ENCODE measurements around the gene ZNF407.

Gene ZNF407

DNA sequence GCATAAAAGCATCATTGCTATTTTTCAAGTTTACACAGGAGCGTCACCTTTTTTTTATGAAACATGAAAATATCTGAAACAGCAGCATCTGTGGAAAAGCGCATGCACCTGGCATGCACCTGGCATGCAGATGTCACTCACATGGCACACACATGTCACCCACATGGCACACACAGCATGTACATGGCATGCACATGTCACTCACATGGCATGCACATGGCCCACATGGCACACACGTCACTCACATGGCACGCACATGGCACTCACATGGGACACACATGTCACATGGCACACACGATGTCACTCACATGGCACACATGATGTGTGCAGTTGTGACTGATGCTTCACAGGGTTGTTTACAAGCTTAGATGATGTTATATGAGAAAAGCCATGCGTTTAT is 188.0 kb downstream of the ZNF407 start:
- H3K56ac ChIP-seq (ENCODE audit: low read length), result no peak overlapping the region
- H3K36me3 ChIP-seq (ENCODE audit: control insufficient read depth, insufficient read depth, low read length), result no peaks in the 10 kb centered on the region
- no peak overlapping the region for H2BK15ac ChIP-seq (replicated peaks; ENCODE audit: low read depth)
- no peak overlapping the region for H3K4me2 ChIP-seq (ENCODE audit: low read length)
- no peaks in the 10 kb centered on the region for H3K4me1 ChIP-seq (ENCODE audit: control insufficient read depth, low read depth, low read length)
- H3K23ac ChIP-seq (ENCODE audit: low read length), result no peak overlapping the region
- no peak overlapping the region for H2BK120ac ChIP-seq (ENCODE audit: low read depth, low read length)
- no peaks in the 10 kb centered on the region for H3K79me2 ChIP-seq (ENCODE audit: control insufficient read depth, insufficient read depth, low read length)
- no peak overlapping the region for H3K4ac ChIP-seq (ENCODE audit: low read depth, low read length)
- H2BK5ac ChIP-seq (ENCODE audit: low read length), result no peak overlapping the region
- H2AK5ac ChIP-seq (ENCODE audit: low read length), result no peak overlapping the region
- no CpG with 5 or more reads among the region's 6 CpGs for WGBS (ENCODE audit: extremely low coverage, insufficient coverage, low lambda C conversion rate)
- no peak overlapping the region for H3K27ac ChIP-seq (ENCODE audit: low read depth, low read length)
- H3K4me3 ChIP-seq (ENCODE audit: low read length), result no peak overlapping the region
- no peak overlapping the region for H3K18ac ChIP-seq (ENCODE audit: low read length)
- H4K5ac ChIP-seq (ENCODE audit: low read length), result no peak overlapping the region
- H3K9ac ChIP-seq (ENCODE audit: low read length), result no peak overlapping the region
- H3K79me1 ChIP-seq (ENCODE audit: low read length), result no peaks in the 10 kb centered on the region
- no peak for DNase-seq
- no peaks in the 10 kb centered on the region for H3K27me3 ChIP-seq (ENCODE audit: insufficient read depth, low read length, poor library complexity)
- H4K8ac ChIP-seq (ENCODE audit: low read depth, low read length), result no peak overlapping the region

DNA sequence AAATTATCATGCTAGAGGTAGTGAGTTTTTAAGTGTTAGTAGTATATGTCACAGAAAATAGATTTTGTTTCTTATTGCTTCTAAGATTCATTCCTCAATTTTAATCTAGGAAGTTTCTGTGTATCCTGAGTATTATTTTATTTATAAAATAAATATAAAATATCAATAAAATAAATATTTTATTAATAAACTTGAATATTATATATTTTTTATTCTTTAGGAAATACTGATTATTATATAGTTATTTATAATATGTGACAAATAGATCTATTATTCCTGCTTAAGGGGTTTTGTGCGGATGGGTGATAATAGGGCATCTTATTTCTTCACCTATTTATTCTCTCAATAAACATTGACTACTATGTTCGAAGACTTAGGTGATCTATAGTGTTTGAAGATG is 191.0 kb downstream of the ZNF407 start:
- WGBS (ENCODE audit: extremely low coverage, insufficient coverage, low lambda C conversion rate), result no CpG with 5 or more reads among the region's 2 CpGs
- Histone ChIP-seq H3K23ac (ENCODE audit: low read length) (no peak overlapping the region), H3K4me3 (ENCODE audit: low read length) (no peak overlapping the region), H3K79me1 (ENCODE audit: low read length) (no peaks in the 10 kb centered on the region), H3K27me3 (ENCODE audit: insufficient read depth, low read length, poor library complexity) (no peaks in the 10 kb centered on the region), H2BK15ac (replicated peaks; ENCODE audit: low read depth) (no peak overlapping the region), H3K56ac (ENCODE audit: low read length) (no peak overlapping the region), H3K4ac (ENCODE audit: low read depth, low read length) (no peak overlapping the region), H3K79me2 (ENCODE audit: control insufficient read depth, insufficient read depth, low read length) (no peaks in the 10 kb centered on the region), H3K9ac (ENCODE audit: low read length) (no peak overlapping the region), H2BK5ac (ENCODE audit: low read length) (no peak overlapping the region), H3K36me3 (ENCODE audit: control insufficient read depth, insufficient read depth, low read length) (no peaks in the 10 kb centered on the region), H3K4me1 (ENCODE audit: control insufficient read depth, low read depth, low read length) (no peaks in the 10 kb centered on the region), H3K27ac (ENCODE audit: low read depth, low read length) (no peak overlapping the region), H3K18ac (ENCODE audit: low read length) (no peak overlapping the region), H3K4me2 (ENCODE audit: low read length) (no peak overlapping the region), H4K8ac (ENCODE audit: low read depth, low read length) (no peak overlapping the region), H4K5ac (ENCODE audit: low read length) (no peak overlapping the region), H2AK5ac (ENCODE audit: low read length) (no peak overlapping the region), H2BK120ac (ENCODE audit: low read depth, low read length) (no peak overlapping the region)
- DNase-seq, result no peak

DNA sequence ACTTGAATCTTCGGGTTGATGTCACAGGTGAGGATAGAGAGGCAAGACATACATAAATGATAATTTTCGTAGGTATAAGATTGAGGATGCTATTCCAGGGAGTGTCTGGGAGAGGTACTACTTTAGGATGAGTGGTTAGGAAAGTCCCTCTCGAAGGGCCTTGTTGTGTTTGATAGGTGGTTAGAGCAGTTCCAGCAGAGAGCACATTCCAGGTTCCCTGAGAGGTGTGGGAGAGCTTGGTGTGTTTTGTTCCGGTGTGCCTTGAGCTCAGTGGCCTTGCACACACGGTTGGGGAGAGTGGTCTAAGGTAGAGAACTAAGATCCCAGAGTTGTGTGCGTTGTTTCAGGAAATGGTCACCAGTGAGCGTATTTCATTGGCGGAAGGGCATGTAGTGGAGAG is 191.4 kb downstream of the ZNF407 start:
- no peak overlapping the region for H3K18ac ChIP-seq (ENCODE audit: low read length)
- no peaks in the 10 kb centered on the region for H3K4me1 ChIP-seq (ENCODE audit: control insufficient read depth, low read depth, low read length)
- no peak overlapping the region for H2AK5ac ChIP-seq (ENCODE audit: low read length)
- H2BK120ac ChIP-seq (ENCODE audit: low read depth, low read length), result no peak overlapping the region
- H3K36me3 ChIP-seq (ENCODE audit: control insufficient read depth, insufficient read depth, low read length), result no peaks in the 10 kb centered on the region
- no peak overlapping the region for H3K4ac ChIP-seq (ENCODE audit: low read depth, low read length)
- no peak overlapping the region for H2BK5ac ChIP-seq (ENCODE audit: low read length)
- no peak overlapping the region for H4K8ac ChIP-seq (ENCODE audit: low read depth, low read length)
- H3K79me2 ChIP-seq (ENCODE audit: control insufficient read depth, insufficient read depth, low read length), result no peaks in the 10 kb centered on the region
- no peaks in the 10 kb centered on the region for H3K27me3 ChIP-seq (ENCODE audit: insufficient read depth, low read length, poor library complexity)
- H3K4me3 ChIP-seq (ENCODE audit: low read length), result no peak overlapping the region
- no peak overlapping the region for H3K23ac ChIP-seq (ENCODE audit: low read length)
- no peak overlapping the region for H3K56ac ChIP-seq (ENCODE audit: low read length)
- no peak overlapping the region for H3K27ac ChIP-seq (ENCODE audit: low read depth, low read length)
- H3K4me2 ChIP-seq (ENCODE audit: low read length), result no peak overlapping the region
- no CpG with 5 or more reads among the region's 8 CpGs for WGBS (ENCODE audit: extremely low coverage, insufficient coverage, low lambda C conversion rate)
- no peak overlapping the region for H4K5ac ChIP-seq (ENCODE audit: low read length)
- no peaks in the 10 kb centered on the region for H3K79me1 ChIP-seq (ENCODE audit: low read length)
- H3K9ac ChIP-seq (ENCODE audit: low read length), result no peak overlapping the region
- DNase-seq, result no peak
- no peak overlapping the region for H2BK15ac ChIP-seq (replicated peaks; ENCODE audit: low read depth)

DNA sequence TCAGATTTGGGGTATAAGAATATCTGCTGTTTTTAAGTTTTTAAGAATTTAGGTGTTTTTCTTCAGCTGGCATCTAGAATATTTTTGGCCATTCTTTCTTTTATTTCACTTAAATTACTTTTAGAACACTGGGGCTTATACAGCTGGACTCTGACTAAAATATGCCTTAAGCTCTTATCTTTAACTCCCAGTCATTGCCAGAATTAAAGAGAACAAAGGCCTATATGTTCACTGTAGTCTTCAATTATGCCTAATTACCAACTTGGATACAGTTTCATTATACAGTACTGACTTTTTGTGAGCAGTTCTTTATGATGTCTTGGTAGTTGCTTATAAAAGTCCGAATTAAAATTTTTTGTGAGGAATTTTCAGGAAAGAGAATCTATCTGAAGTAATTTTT is 192.8 kb downstream of the ZNF407 start:
- Histone ChIP-seq H2BK15ac (replicated peaks; ENCODE audit: low read depth) (no peak overlapping the region), H3K23ac (ENCODE audit: low read length) (no peak overlapping the region), H4K8ac (ENCODE audit: low read depth, low read length) (no peak overlapping the region), H2BK120ac (ENCODE audit: low read depth, low read length) (no peak overlapping the region), H3K4me3 (ENCODE audit: low read length) (no peak overlapping the region), H3K9ac (ENCODE audit: low read length) (no peak overlapping the region), H4K5ac (ENCODE audit: low read length) (no peak overlapping the region), H3K4me2 (ENCODE audit: low read length) (no peak overlapping the region), H3K4me1 (ENCODE audit: control insufficient read depth, low read depth, low read length) (no peaks in the 10 kb centered on the region), H3K4ac (ENCODE audit: low read depth, low read length) (no peak overlapping the region), H3K79me2 (ENCODE audit: control insufficient read depth, insufficient read depth, low read length) (no peaks in the 10 kb centered on the region), H3K18ac (ENCODE audit: low read length) (no peak overlapping the region), H3K27me3 (ENCODE audit: insufficient read depth, low read length, poor library complexity) (no peaks in the 10 kb centered on the region), H2BK5ac (ENCODE audit: low read length) (no peak overlapping the region), H3K79me1 (ENCODE audit: low read length) (no peaks in the 10 kb centered on the region), H2AK5ac (ENCODE audit: low read length) (no peak overlapping the region), H3K56ac (ENCODE audit: low read length) (no peak overlapping the region), H3K27ac (ENCODE audit: low read depth, low read length) (no peak overlapping the region), H3K36me3 (ENCODE audit: control insufficient read depth, insufficient read depth, low read length) (no peaks in the 10 kb centered on the region)
- DNase-seq, result no peak
- WGBS (ENCODE audit: extremely low coverage, insufficient coverage, low lambda C conversion rate), result no CpG with 5 or more reads among the region's 1 CpG

DNA sequence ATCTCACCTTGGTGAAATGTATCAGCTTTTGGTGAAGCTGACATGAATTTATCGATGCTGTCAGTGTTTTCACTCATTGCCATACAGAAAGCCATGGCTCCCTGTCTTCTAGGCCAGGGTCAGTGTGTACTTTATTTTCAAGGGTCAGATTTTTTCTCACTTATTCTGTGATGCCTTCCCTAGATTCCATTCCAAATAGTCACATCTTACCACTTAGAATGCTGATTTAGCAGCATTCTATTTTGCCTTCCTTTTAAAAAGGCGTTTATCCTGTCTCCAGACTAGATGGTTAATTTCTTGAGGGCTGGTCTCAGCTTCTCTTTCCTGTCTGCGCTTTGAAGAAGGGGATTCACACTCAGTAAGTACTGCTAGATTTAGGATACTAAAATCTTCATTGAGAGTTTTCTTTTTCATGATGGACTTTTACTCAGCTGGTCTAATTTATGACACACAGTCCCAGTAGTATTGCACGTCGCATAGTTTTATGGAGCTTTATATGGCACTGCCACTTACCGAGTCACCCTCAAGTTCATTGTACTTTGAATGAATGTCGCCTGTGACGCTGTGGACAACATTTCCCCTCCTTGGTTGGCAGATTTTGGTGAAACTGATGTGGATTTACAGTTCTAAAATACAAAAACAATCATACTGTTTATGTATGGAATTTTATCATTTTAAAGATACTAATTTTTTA is 194.0 kb downstream of the ZNF407 start:
- H3K23ac ChIP-seq (ENCODE audit: low read length), result no peak overlapping the region
- H3K36me3 ChIP-seq (ENCODE audit: control insufficient read depth, insufficient read depth, low read length), result no peaks in the 10 kb centered on the region
- H3K79me2 ChIP-seq (ENCODE audit: control insufficient read depth, insufficient read depth, low read length), result no peaks in the 10 kb centered on the region
- H3K79me1 ChIP-seq (ENCODE audit: low read length), result no peaks in the 10 kb centered on the region
- H2AK5ac ChIP-seq (ENCODE audit: low read length), result no peak overlapping the region
- no peak overlapping the region for H3K4me2 ChIP-seq (ENCODE audit: low read length)
- H4K5ac ChIP-seq (ENCODE audit: low read length), result no peak overlapping the region
- H2BK15ac ChIP-seq (replicated peaks; ENCODE audit: low read depth), result no peak overlapping the region
- no peaks in the 10 kb centered on the region for H3K4me1 ChIP-seq (ENCODE audit: control insufficient read depth, low read depth, low read length)
- no CpG with 5 or more reads among the region's 8 CpGs for WGBS (ENCODE audit: extremely low coverage, insufficient coverage, low lambda C conversion rate)
- DNase-seq, result no peak
- H4K8ac ChIP-seq (ENCODE audit: low read depth, low read length), result no peak overlapping the region
- no peak overlapping the region for H3K4ac ChIP-seq (ENCODE audit: low read depth, low read length)
- H3K18ac ChIP-seq (ENCODE audit: low read length), result no peak overlapping the region
- H2BK5ac ChIP-seq (ENCODE audit: low read length), result no peak overlapping the region
- H3K27ac ChIP-seq (ENCODE audit: low read depth, low read length), result no peak overlapping the region
- H3K27me3 ChIP-seq (ENCODE audit: insufficient read depth, low read length, poor library complexity), result no peaks in the 10 kb centered on the region
- no peak overlapping the region for H3K4me3 ChIP-seq (ENCODE audit: low read length)
- H3K9ac ChIP-seq (ENCODE audit: low read length), result no peak overlapping the region
- H3K56ac ChIP-seq (ENCODE audit: low read length), result no peak overlapping the region
- H2BK120ac ChIP-seq (ENCODE audit: low read depth, low read length), result no peak overlapping the region

DNA sequence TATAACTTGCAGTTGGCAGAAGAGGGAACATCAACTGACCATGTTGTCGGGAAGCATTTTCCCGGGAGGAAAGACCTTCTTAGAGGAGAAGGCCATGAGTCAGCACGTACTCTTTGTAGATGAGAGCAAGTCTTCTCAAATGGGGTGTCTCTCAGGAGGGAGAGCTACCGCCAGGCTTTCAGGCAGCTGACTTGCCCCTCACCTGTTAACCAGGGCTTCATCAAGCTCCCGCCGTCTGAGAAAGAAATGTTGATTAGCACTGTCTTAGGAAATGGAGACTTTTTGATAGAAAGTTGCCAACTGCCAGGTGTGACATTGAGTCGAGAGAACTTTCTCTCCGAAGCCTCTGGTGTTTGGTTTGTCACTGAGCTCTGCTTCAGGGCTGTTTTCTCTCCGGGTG is 196.1 kb downstream of the ZNF407 start:
- Histone ChIP-seq H3K18ac (ENCODE audit: low read length) (no peak overlapping the region), H2AK5ac (ENCODE audit: low read length) (no peak overlapping the region), H3K23ac (ENCODE audit: low read length) (no peak overlapping the region), H3K4me3 (ENCODE audit: low read length) (no peak overlapping the region), H2BK5ac (ENCODE audit: low read length) (no peak overlapping the region), H3K79me1 (ENCODE audit: low read length) (no peaks in the 10 kb centered on the region), H3K36me3 (ENCODE audit: control insufficient read depth, insufficient read depth, low read length) (no peaks in the 10 kb centered on the region), H3K4me1 (ENCODE audit: control insufficient read depth, low read depth, low read length) (no peaks in the 10 kb centered on the region), H3K27ac (ENCODE audit: low read depth, low read length) (no peak overlapping the region), H3K4me2 (ENCODE audit: low read length) (no peak overlapping the region), H3K27me3 (ENCODE audit: insufficient read depth, low read length, poor library complexity) (no peaks in the 10 kb centered on the region), H4K5ac (ENCODE audit: low read length) (no peak overlapping the region), H3K9ac (ENCODE audit: low read length) (no peak overlapping the region), H3K79me2 (ENCODE audit: control insufficient read depth, insufficient read depth, low read length) (no peaks in the 10 kb centered on the region), H2BK120ac (ENCODE audit: low read depth, low read length) (no peak overlapping the region), H2BK15ac (replicated peaks; ENCODE audit: low read depth) (no peak overlapping the region), H3K56ac (ENCODE audit: low read length) (no peak overlapping the region), H3K4ac (ENCODE audit: low read depth, low read length) (no peak overlapping the region), H4K8ac (ENCODE audit: low read depth, low read length) (no peak overlapping the region)
- peak; percentile 54 for DNase-seq
- WGBS (ENCODE audit: extremely low coverage, insufficient coverage, low lambda C conversion rate), result no CpG with 5 or more reads among the region's 9 CpGs
